ENCODE data around the gene TEX2. TPM values are rescaled to one million over a fixed set of nuclear protein-coding genes. Genes with fewer than 3 reads are reported as not detected.

Gene TEX2
- total RNA-seq, 4 donors from 2014 or later, result 26.8 to 51.7 (median 44.9) TPM

DNA sequence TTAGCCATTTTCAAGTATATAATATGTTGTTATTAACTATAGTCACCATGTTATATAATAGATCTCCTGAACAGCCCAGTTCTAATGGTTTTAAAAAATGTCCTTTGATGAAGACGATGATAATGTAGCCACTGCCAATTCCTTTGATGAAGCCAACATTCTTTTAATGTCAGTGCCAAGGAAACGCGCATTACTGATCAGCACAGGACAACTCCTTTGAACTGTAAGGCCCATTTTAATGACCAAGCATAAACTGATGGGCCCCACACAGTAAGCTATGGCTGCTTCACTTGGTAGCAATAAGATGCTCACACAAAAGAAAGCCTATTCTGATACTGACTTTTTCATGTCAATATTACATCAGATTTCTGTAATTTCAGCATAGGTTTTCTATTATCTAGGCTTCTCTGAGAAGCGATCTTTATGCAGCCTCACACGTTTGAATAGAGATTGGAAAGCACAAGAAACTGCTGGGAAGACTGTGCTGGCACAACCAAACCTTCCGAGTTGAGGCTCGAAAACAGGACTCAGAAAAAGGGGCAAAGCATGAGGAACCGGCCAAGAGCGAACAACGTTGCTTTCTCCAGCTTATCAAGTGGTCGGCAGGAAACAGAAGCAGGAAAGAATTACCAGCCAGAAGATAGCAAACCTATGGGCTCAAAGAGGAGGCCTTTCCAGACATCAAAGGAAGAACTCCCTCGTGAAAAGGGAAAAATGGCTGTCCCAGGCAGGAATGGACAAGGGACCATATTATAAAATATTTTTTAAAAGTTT lies 152.5 kb downstream of the TEX2 start:
- Histone ChIP-seq H3K36me3 (no peaks in the 10 kb centered on the region), H3K27me3 (no peaks in the 10 kb centered on the region), H3K4me1 (peaks cover 0 to 15% (median 3%) of the 10 kb centered on the region in 4 donors), H3K4me3 (no peak overlapping the region), H3K27ac (no peak overlapping the region), H3K9me3 (no peaks in the 10 kb centered on the region)
- DNase-seq, result no peak
- TF ChIP-seq, protein P1, sequence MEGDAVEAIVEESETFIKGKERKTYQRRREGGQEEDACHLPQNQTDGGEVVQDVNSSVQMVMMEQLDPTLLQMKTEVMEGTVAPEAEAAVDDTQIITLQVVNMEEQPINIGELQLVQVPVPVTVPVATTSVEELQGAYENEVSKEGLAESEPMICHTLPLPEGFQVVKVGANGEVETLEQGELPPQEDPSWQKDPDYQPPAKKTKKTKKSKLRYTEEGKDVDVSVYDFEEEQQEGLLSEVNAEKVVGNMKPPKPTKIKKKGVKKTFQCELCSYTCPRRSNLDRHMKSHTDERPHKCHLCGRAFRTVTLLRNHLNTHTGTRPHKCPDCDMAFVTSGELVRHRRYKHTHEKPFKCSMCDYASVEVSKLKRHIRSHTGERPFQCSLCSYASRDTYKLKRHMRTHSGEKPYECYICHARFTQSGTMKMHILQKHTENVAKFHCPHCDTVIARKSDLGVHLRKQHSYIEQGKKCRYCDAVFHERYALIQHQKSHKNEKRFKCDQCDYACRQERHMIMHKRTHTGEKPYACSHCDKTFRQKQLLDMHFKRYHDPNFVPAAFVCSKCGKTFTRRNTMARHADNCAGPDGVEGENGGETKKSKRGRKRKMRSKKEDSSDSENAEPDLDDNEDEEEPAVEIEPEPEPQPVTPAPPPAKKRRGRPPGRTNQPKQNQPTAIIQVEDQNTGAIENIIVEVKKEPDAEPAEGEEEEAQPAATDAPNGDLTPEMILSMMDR (IDR thresholded peaks at IDR 0.05), result no peak
- TF ChIP-seq POLR2A (IDR thresholded peaks at IDR 0.05), result no peak

DNA sequence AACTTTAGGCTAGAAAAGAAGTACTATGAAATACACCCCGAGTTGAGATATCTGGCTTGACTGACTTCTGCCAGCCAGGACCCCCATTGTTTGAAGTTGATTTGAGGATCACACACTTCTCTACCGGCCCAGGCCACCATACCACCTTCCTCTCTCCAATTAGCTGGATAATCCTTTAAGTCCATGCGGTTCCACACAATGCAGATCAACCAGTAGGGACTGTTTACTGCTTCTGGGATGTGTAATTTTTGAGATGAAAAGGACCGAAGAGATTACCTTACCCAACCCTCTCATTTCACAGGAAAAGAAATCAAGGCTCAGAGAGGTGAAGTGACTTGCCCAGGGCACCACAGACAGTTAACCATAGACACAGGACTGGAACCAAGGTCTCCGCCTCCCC lies 153.7 kb downstream of the TEX2 start:
- Histone ChIP-seq H3K27ac (no peak overlapping the region), H3K36me3 (no peaks in the 10 kb centered on the region), H3K9me3 (no peaks in the 10 kb centered on the region), H3K4me3 (no peak overlapping the region), H3K27me3 (no peaks in the 10 kb centered on the region), H3K4me1 (peaks cover 0 to 19% (median 3%) of the 10 kb centered on the region in 4 donors)
- DNase-seq, result no peak
- TF ChIP-seq POLR2A (IDR thresholded peaks at IDR 0.05), result no peak
- TF ChIP-seq, protein P1 (IDR thresholded peaks at IDR 0.05), result no peak

DNA sequence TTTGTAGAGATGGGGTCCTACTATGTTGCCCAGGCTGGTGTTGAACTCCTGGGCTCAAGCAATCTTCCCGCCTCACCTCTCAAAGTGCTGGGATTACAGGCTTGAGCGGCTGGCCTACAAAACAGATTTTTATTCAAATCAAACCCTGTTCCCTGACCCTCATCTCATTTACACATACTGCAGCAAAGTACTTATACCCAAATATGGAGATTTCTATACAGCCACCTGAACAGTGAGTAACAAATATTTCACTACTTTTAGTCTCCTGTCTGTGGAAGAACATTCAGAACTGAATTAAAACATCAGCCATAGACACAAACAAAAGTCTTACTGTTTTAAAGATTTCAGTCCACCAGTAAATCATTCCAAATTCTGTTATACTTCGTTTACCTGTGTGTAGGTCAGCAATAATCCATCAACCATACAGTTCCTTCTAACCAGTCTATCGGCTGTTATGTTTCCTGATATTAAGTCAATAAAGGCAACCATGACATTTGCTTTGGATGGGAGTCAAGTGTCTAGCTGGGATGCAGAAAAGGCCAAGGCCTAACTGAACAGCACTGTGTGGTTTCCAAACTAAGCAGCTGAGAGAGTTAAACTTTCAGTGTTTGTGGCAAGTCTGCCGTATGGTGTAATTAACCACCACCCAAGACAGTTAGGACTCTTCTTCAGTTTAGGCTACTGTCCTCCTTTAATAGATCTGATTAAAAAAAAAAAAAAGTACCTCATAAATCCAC lies 155.4 kb downstream of the TEX2 start:
- no peak for DNase-seq
- peaks cover 0 to 28% (median 3%) of the 10 kb centered on the region in 4 donors for H3K4me1 ChIP-seq
- peak overlapping the region in 2 of 4 donors; percentile 7 to 48 for H3K27ac ChIP-seq

GRCh38 chr17:64106918-64107317 lies 156.1 kb downstream of the TEX2 start:
- no peaks in the 10 kb centered on the region for H3K36me3 ChIP-seq
- H3K4me3 ChIP-seq, result no peak overlapping the region
- DNase-seq, result no peak
- H3K9me3 ChIP-seq, result no peaks in the 10 kb centered on the region
- H3K27me3 ChIP-seq, result no peaks in the 10 kb centered on the region
- peaks cover 0 to 28% (median 3%) of the 10 kb centered on the region in 4 donors for H3K4me1 ChIP-seq
- peak overlapping the region in 2 of 4 donors; percentile 7 to 48 for H3K27ac ChIP-seq
- TF ChIP-seq POLR2A (IDR thresholded peaks at IDR 0.05), result no peak
- TF ChIP-seq, protein P1 (IDR thresholded peaks at IDR 0.05), result no peak

More for the DNA sequence above, 155.4 kb downstream of the TEX2 start:
- no peak overlapping the region for H3K4me3 ChIP-seq
- H3K9me3 ChIP-seq, result no peaks in the 10 kb centered on the region
- TF ChIP-seq, protein P1 (IDR thresholded peaks at IDR 0.05), result no peak
- TF ChIP-seq POLR2A (IDR thresholded peaks at IDR 0.05), result no peak
- no peaks in the 10 kb centered on the region for H3K36me3 ChIP-seq
- H3K27me3 ChIP-seq, result no peaks in the 10 kb centered on the region

DNA sequence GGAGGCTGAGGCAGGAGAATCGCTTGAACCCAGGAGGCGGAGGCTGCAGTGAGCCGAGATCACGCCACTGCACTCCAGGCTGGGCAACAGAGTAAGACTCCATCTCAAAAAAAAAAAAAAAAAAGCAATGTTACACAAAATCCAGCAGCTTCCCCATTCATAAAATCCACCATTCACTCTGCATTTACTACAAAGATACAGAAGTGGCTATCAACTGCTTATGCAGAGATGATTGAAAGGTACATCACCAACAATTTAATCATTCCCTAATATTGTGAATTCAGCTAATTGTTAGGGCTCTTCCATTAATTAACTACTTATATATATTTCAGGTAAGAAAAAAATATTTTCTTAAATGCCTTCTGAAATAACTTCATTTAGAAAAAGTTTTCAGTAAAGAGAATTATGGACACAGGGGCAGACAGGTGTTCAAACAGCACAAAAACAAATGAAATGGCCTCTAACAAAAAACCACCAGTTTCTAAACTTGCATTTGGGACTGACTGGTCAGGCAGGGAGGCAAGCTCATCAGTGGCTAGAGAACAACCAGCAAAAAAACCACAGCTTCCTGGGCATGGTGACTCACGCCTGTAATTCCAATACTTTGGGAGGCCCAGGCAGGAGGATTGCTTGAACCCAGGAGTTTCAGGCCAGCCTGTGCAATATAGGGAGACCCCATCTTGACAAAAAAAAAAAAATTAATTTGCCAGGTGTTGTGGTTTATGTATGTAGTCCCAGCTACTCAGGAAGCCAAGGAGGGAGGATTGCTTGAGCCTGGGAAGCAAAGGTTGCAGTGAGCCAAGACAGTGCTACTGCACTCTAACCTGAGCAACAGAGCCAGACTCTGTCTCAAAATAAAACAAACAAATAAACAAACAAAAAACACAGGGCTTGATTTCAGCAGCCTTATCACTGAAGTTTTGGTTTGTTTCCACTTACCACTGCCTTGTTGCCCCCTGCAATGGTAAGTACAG lies 159.4 kb downstream of the TEX2 start:
- H3K4me1 ChIP-seq, result peaks cover 0 to 24% (median 3%) of the 10 kb centered on the region in 4 donors
- H3K9me3 ChIP-seq, result no peaks in the 10 kb centered on the region
- H3K27ac ChIP-seq, result no peak overlapping the region
- no peak for TF ChIP-seq POLR2A (IDR thresholded peaks at IDR 0.05)
- TF ChIP-seq, protein P1 (IDR thresholded peaks at IDR 0.05), result no peak
- H3K27me3 ChIP-seq, result no peaks in the 10 kb centered on the region
- no peak overlapping the region for H3K4me3 ChIP-seq
- H3K36me3 ChIP-seq, result no peaks in the 10 kb centered on the region
- DNase-seq, result no peak

All from Peyer's patch (tissue), 4 donors.